Keratinocyte (primary cell): Measurements from ENCODE around the gene PHETA1. TPM values are rescaled to one million over a fixed set of nuclear protein-coding genes. Genes with fewer than 3 reads are reported as not detected.

ENCODE experiments used
- DNase-seq: peaks from one replicate; pipeline ENCODE4 v3.0.0-alpha.2; 2011; ENCODE audit warnings: low read depth, missing footprints, low spot score
- FAIRE-seq: peaks from 2 replicates; lab custom pipeline; 2011; peaks lifted over from hg19 to GRCh38; lab: Jason Lieb, UNC
- H2AFZ ChIP-seq: 2 replicates; pipeline ENCODE4 v1.6.0; 2012; ENCODE audit warnings: low read length, control low read depth, inconsistent platforms; ENCODE audit not compliant: control insufficient read depth
- H3K27ac ChIP-seq: 2 replicates; pipeline ENCODE4 v1.5.1; 2011; ENCODE audit warnings: low read length; ENCODE audit not compliant: control insufficient read depth, insufficient read depth
- H3K27me3 ChIP-seq: 3 replicates; pipeline ENCODE4 v1.6.0; 2011; ENCODE audit warnings: low read length; ENCODE audit not compliant: control insufficient read depth, insufficient read depth; ENCODE audit errors: extremely low read depth
- H3K36me3 ChIP-seq, 2 experiments: 2 replicates in 1 of 2; 3 replicates in 1 of 2; pipeline ENCODE4 v1.5.1; 2011; ENCODE audit warnings: low read length in 2 of 2, mild to moderate bottlenecking in 1 of 2; ENCODE audit not compliant: control insufficient read depth in 2 of 2, insufficient read depth in 2 of 2; ENCODE audit errors: extremely low read depth in 1 of 2
- H3K4me1 ChIP-seq: 3 replicates; pipeline ENCODE4 v1.5.1; 2011; ENCODE audit warnings: low read length; ENCODE audit not compliant: control insufficient read depth, insufficient read depth; ENCODE audit errors: extremely low read depth
- H3K4me2 ChIP-seq: 3 replicates; pipeline ENCODE4 v1.6.0; 2011; ENCODE audit warnings: low read depth, low read length; ENCODE audit not compliant: control insufficient read depth, insufficient read depth; ENCODE audit errors: extremely low read depth
- H3K4me3 ChIP-seq, 3 experiments: fragments of 200-600 bp in 1 of 3; sonication (generic) in 1 of 3; 2 replicates in 2 of 3; 3 replicates in 1 of 3; pipeline ENCODE4 v1.5.1; 2011 to 2016; ENCODE audit warnings: low read length in 3 of 3, mild to moderate bottlenecking in 3 of 3, control low read depth in 2 of 3, inconsistent platforms in 1 of 3, low read depth in 1 of 3, mixed read lengths in 1 of 3, mixed run types in 1 of 3, moderate library complexity in 1 of 3; ENCODE audit not compliant: control insufficient read depth in 2 of 3, insufficient read depth in 2 of 3; ENCODE audit errors: extremely low read depth in 1 of 3
- H3K79me2 ChIP-seq: 2 replicates; pipeline ENCODE4 v1.6.0; 2012; ENCODE audit warnings: low read length; ENCODE audit not compliant: control insufficient read depth, insufficient read depth
- H3K9ac ChIP-seq: 3 replicates; pipeline ENCODE4 v1.6.0; 2011; ENCODE audit warnings: low read length; ENCODE audit not compliant: control insufficient read depth, insufficient read depth; ENCODE audit errors: extremely low read depth
- H3K9me1 ChIP-seq: 3 replicates; pipeline ENCODE4 v1.6.0; 2011; ENCODE audit warnings: low read length; ENCODE audit not compliant: control insufficient read depth, insufficient read depth; ENCODE audit errors: extremely low read depth
- H3K9me3 ChIP-seq: 2 replicates; pipeline ENCODE4 v1.5.1; 2012; ENCODE audit warnings: low read depth, low read length; ENCODE audit not compliant: control insufficient read depth
- H4K20me1 ChIP-seq: 3 replicates; pipeline ENCODE4 v1.6.0; 2011; ENCODE audit warnings: low read length; ENCODE audit not compliant: control insufficient read depth, insufficient read depth; ENCODE audit errors: extremely low read depth
- CTCF ChIP-seq, 3 experiments: IDR thresholded peaks in 1 of 3; conservative IDR thresholded peaks in 1 of 3; optimal IDR thresholded peaks in 1 of 3; 2 replicates in 2 of 3; 3 replicates in 1 of 3; pipeline versions ENCODE3 to v1.5.1; 2011; ENCODE audit warnings: low read length in 3 of 3, mild to moderate bottlenecking in 3 of 3, moderate library complexity in 2 of 3, control low read depth in 1 of 3, inconsistent platforms in 1 of 3; ENCODE audit not compliant: insufficient read depth in 2 of 3; ENCODE audit errors: extremely low read depth in 1 of 3
- EZH2 ChIP-seq: IDR thresholded peaks from one replicate; pipeline ENCODE4 v1.6.1; 2012; ENCODE audit warnings: inconsistent platforms, mild to moderate bottlenecking, low read length, moderate library complexity
- dilution Hi-C: fragments of 300-500 bp; cut with MboI; formaldehyde crosslinking; loops from one replicate; pipeline ENCODE4 v1.7.0; 2020; ENCODE audit warnings: low sequenced_read_pairs; ENCODE audit not compliant: extremely low pct_ligation_motif_present
- polyA plus RNA-seq, 5 experiments: library from polyadenylated mRNA; depleted of rRNA in 3 of 5; stranded (reverse) in 3 of 5; stranded (forward) in 1 of 5; unstranded in 1 of 5; fragments of >200 nt; gene quantifications; 1 replicate in 1 of 5; 2 replicates in 3 of 5; 3 replicates in 1 of 5; pipeline versions ENCODE4 v1.2.1 to v1.2.3, GENCODE V29; 2011 to 2012; ENCODE audit warnings: missing spikeins in 2 of 5, low read depth in 1 of 5, low replicate concordance in 1 of 5

Gene PHETA1
- polyA plus RNA-seq, 1 donor (not counting 4 experiments of a cell fraction or from before 2014, with no cell fraction given): 1.7 TPM

GRCh38 chr12:111349748-111350520 lies 19.0 kb downstream of the PHETA1 start:
- TF ChIP-seq EZH2 (no peak), CTCF (optimal IDR thresholded peaks at IDR 0.05 in 1 of 3, IDR thresholded peaks at IDR 0.05 in 1 of 3, conservative IDR thresholded peaks at IDR 0.05 in 1 of 3; ENCODE audit: extremely low read depth in 1 of 3, insufficient read depth in 2 of 3, low read length in 3 of 3) (no peak)
- no peak for FAIRE-seq
- Histone ChIP-seq H3K4me3 (no peak overlapping the region), H3K36me3 (no peaks in the 10 kb centered on the region), H4K20me1 (no peaks in the 10 kb centered on the region), H3K27ac (no peak overlapping the region), H3K4me1 (no peaks in the 10 kb centered on the region), H3K27me3 (no peaks in the 10 kb centered on the region), H3K9me1 (no peaks in the 10 kb centered on the region), H3K4me2 (no peak overlapping the region), H2AFZ (no peak overlapping the region), H3K9me3 (peaks cover 3% of the 10 kb centered on the region), H3K9ac (no peak overlapping the region), H3K79me2 (no peaks in the 10 kb centered on the region)
- dilution Hi-C loops: no loop called here
- no peak for DNase-seq

GRCh38 chr12:111349101-111349747 lies 19.7 kb downstream of the PHETA1 start:
- Histone ChIP-seq H3K4me1 (no peaks in the 10 kb centered on the region), H2AFZ (no peak overlapping the region), H3K4me3 (no peak overlapping the region), H3K79me2 (no peaks in the 10 kb centered on the region), H3K4me2 (no peak overlapping the region), H3K9me3 (peaks cover 3% of the 10 kb centered on the region), H3K27ac (no peak overlapping the region), H3K27me3 (no peaks in the 10 kb centered on the region), H3K9ac (no peak overlapping the region), H3K9me1 (no peaks in the 10 kb centered on the region), H4K20me1 (no peaks in the 10 kb centered on the region), H3K36me3 (no peaks in the 10 kb centered on the region)
- DNase-seq (no peak), FAIRE-seq (no peak)
- dilution Hi-C loops: no loop called here
- no peak for TF ChIP-seq CTCF (optimal IDR thresholded peaks at IDR 0.05 in 1 of 3, IDR thresholded peaks at IDR 0.05 in 1 of 3, conservative IDR thresholded peaks at IDR 0.05 in 1 of 3; ENCODE audit: extremely low read depth in 1 of 3, insufficient read depth in 2 of 3, low read length in 3 of 3)
- TF ChIP-seq EZH2: no peak
